Chondrocyte (in vitro differentiated cells): Measurements from ENCODE around the gene DOK5. TPM values are rescaled to one million over a fixed set of nuclear protein-coding genes. Genes with fewer than 3 reads are reported as not detected.

Experiments used
- DNase-seq: peaks from one replicate; pipeline ENCODE4 v3.0.0; 2021; ENCODE audit warnings: mixed read lengths, low spot score
- H3K27ac Mint-ChIP-seq: one replicate; pipeline ENCODE4 v1.8.0; 2021; ENCODE audit warnings: mild to moderate bottlenecking, moderate library complexity, mixed read lengths; ENCODE audit not compliant: unreplicated experiment
- H3K27me3 Mint-ChIP-seq: 2 replicates; pipeline ENCODE4 v1.8.0; 2021; ENCODE audit warnings: low read depth, mixed read lengths
- H3K36me3 Mint-ChIP-seq: 2 replicates; pipeline ENCODE4 v1.8.0; 2021; ENCODE audit warnings: low read depth, mixed read lengths
- H3K4me1 Mint-ChIP-seq: 2 replicates; pipeline ENCODE4 v1.8.0; 2021; ENCODE audit warnings: low read depth, mild to moderate bottlenecking, mixed read lengths
- H3K4me3 Mint-ChIP-seq: one replicate; pipeline ENCODE4 v1.8.0; 2021; ENCODE audit warnings: mild to moderate bottlenecking, moderate library complexity, mixed read lengths; ENCODE audit not compliant: unreplicated experiment
- H3K9me3 Mint-ChIP-seq: 2 replicates; pipeline ENCODE4 v1.8.0; 2021; ENCODE audit warnings: low read depth, mixed read lengths
- CTCF ChIP-seq: fragments of 200-600 bp; sonication (generic); IDR thresholded peaks from 2 replicates; pipeline ENCODE4 v1.5.0; 2021; ENCODE audit warnings: antibody characterized with exemption, mild to moderate bottlenecking, moderate library complexity
- total RNA-seq: library from RNA; stranded (reverse); gene quantifications from 3 replicates; pipeline ENCODE4 v1.2.1, GENCODE V29; 2021

The DOK5 gene
- total RNA-seq, 1 donor from 2014 or later = 8.7 TPM

- Mint-ChIP-seq H3K36me3 (no peaks in the 10 kb centered on the region), H3K27me3 (peaks cover 21% of the 10 kb centered on the region), H3K4me1 (no peaks in the 10 kb centered on the region), H3K27ac (no peak overlapping the region), H3K9me3 (no peaks in the 10 kb centered on the region), H3K4me3 (no peak overlapping the region)
- no peak for TF ChIP-seq CTCF
- DNase-seq = no peak
Observed at GRCh38 chr20:54688476-54688875, 213.1 kb downstream of the DOK5 start.

- Mint-ChIP-seq H3K36me3 (no peaks in the 10 kb centered on the region), H3K4me1 (no peaks in the 10 kb centered on the region), H3K27me3 (peaks cover 13% of the 10 kb centered on the region), H3K9me3 (no peaks in the 10 kb centered on the region), H3K4me3 (no peak overlapping the region), H3K27ac (no peak overlapping the region)
- no peak for DNase-seq
- TF ChIP-seq CTCF = no peak
Observed at GRCh38 chr20:54690323-54690722, 214.9 kb downstream of the DOK5 start.

GRCh38 chr20:54691327-54691726 is 215.9 kb downstream of the DOK5 start:
- H3K36me3 Mint-ChIP-seq = no peaks in the 10 kb centered on the region
- H3K27me3 Mint-ChIP-seq = peaks cover 12% of the 10 kb centered on the region
- no peak overlapping the region for H3K4me3 Mint-ChIP-seq
- no peak for DNase-seq
- no peaks in the 10 kb centered on the region for H3K4me1 Mint-ChIP-seq
- no peaks in the 10 kb centered on the region for H3K9me3 Mint-ChIP-seq
- no peak for TF ChIP-seq CTCF
- no peak overlapping the region for H3K27ac Mint-ChIP-seq

GRCh38 chr20:54692168-54692887 is 216.9 kb downstream of the DOK5 start:
- Mint-ChIP-seq H3K9me3 (no peaks in the 10 kb centered on the region), H3K36me3 (no peaks in the 10 kb centered on the region), H3K4me1 (no peaks in the 10 kb centered on the region), H3K27ac (no peak overlapping the region), H3K4me3 (no peak overlapping the region), H3K27me3 (peaks cover 12% of the 10 kb centered on the region)
- DNase-seq = no peak
- TF ChIP-seq CTCF = no peak

GRCh38 chr20:54694516-54694915 is 219.1 kb downstream of the DOK5 start:
- Mint-ChIP-seq H3K27me3 (peaks cover 12% of the 10 kb centered on the region), H3K4me3 (no peak overlapping the region), H3K9me3 (no peaks in the 10 kb centered on the region), H3K36me3 (no peaks in the 10 kb centered on the region), H3K27ac (no peak overlapping the region), H3K4me1 (no peaks in the 10 kb centered on the region)
- DNase-seq = no peak
- no peak for TF ChIP-seq CTCF
